ENCODE data around the gene BMPR1A. TPM values are rescaled to one million over a fixed set of nuclear protein-coding genes. Genes with fewer than 3 reads are reported as not detected.

The BMPR1A gene
- total RNA-seq, 1 experiment from 2014 or later: 42.6 TPM

GRCh38 chr10:86747796-86748581 lies 8.4 kb upstream of the BMPR1A start (continued):
- TF ChIP-seq ATF3 (IDR thresholded peaks at IDR 0.05): no peak
- TF ChIP-seq SP1 (IDR thresholded peaks at IDR 0.05; ENCODE audit: low read depth): no peak
- TF ChIP-seq RAD21 (IDR thresholded peaks at IDR 0.05; ENCODE audit: low read depth): no peak
- TF ChIP-seq ELF1 (IDR thresholded peaks at IDR 0.05; ENCODE audit: borderline replicate concordance, low read depth): no peak
- TF ChIP-seq EZH2 (IDR thresholded peaks at IDR 0.05): no peak
- no peak for TF ChIP-seq CEBPB (IDR thresholded peaks at IDR 0.05; ENCODE audit: low read depth)
- TF ChIP-seq POLR2A (IDR thresholded peaks at IDR 0.05; ENCODE audit: borderline replicate concordance, extremely low read depth, insufficient read depth, insufficient read length): no peak
- no peak for TF ChIP-seq JUND (IDR thresholded peaks at IDR 0.05)
- no peak for TF ChIP-seq FOSL1 (IDR thresholded peaks at IDR 0.05; ENCODE audit: low read depth)
- TF ChIP-seq, protein P1, sequence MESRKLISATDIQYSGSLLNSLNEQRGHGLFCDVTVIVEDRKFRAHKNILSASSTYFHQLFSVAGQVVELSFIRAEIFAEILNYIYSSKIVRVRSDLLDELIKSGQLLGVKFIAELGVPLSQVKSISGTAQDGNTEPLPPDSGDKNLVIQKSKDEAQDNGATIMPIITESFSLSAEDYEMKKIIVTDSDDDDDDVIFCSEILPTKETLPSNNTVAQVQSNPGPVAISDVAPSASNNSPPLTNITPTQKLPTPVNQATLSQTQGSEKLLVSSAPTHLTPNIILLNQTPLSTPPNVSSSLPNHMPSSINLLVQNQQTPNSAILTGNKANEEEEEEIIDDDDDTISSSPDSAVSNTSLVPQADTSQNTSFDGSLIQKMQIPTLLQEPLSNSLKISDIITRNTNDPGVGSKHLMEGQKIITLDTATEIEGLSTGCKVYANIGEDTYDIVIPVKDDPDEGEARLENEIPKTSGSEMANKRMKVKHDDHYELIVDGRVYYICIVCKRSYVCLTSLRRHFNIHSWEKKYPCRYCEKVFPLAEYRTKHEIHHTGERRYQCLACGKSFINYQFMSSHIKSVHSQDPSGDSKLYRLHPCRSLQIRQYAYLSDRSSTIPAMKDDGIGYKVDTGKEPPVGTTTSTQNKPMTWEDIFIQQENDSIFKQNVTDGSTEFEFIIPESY (IDR thresholded peaks at IDR 0.05; ENCODE audit: extremely low read depth, insufficient replicate concordance, low read length): no peak
- TF ChIP-seq SIN3A (IDR thresholded peaks at IDR 0.05; ENCODE audit: low read depth): no peak
- no peak for TF ChIP-seq SRF (IDR thresholded peaks at IDR 0.05; ENCODE audit: low read depth)
- TF ChIP-seq ZNF274 (IDR thresholded peaks at IDR 0.05; ENCODE audit: low read depth, low read length): no peak

DNA sequence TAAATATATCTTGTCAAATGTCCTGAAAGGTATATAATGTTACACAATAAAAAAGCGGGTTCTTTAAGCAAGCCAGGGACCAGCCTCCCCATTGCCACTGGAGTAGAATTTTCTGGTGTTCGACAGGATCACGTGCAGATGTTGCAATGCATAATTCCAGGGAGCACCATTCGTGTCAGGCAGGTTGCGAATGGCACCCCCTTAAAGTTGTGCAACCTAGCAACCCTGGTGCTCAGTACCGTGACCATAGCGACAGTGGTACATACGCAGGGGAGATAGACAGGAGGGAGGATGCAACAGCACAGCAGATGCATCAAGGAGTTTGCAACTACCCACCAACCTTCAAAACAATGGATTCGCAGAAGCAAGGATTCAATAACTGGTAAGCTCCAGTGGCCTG lies 6.6 kb upstream of the BMPR1A start:
- Histone ChIP-seq H3K79me2 (ENCODE audit: insufficient read depth, low read length) (peaks cover under 1% of the 10 kb centered on the region; the same call in 1 of the 2 replicates), H3K4me1 (ENCODE audit: control insufficient read depth in 1 of 2, insufficient read depth in 2 of 2, low read length in 2 of 2) (peaks cover 4 to 6% of the 10 kb centered on the region in 2 experiments; a peak in 3 of 4 replicates), H2AFZ (ENCODE audit: low read depth, low read length, poor library complexity, severe bottlenecking) (no peak overlapping the region), H3K4me2 (ENCODE audit: low read length) (no peak overlapping the region), H3K27ac (ENCODE audit: low read depth, low read length) (no peak overlapping the region), H3K9ac (ENCODE audit: low read length) (no peak overlapping the region), H4K20me1 (ENCODE audit: insufficient read depth) (no peaks in the 10 kb centered on the region), H3K9me2 (ENCODE audit: insufficient read depth) (no peaks in the 10 kb centered on the region), H3K27me3 (ENCODE audit: insufficient read depth, low read length) (no peaks in the 10 kb centered on the region), H3K4me3 (replicated peaks in 1 of 2; ENCODE audit: low read depth in 1 of 2, low read length in 2 of 2) (no peak overlapping the region), H3K9me3 (ENCODE audit: control insufficient read depth in 1 of 2, insufficient read depth in 1 of 2, low read depth in 1 of 2, low read length in 2 of 2) (no peaks in the 10 kb centered on the region), H3K36me3 (ENCODE audit: control insufficient read depth in 1 of 2, insufficient read depth in 2 of 2, low read length in 2 of 2) (no peaks in the 10 kb centered on the region)
- intact Hi-C loops (cut with micrococcal nuclease): no loop called here
- no peak for ATAC-seq
- POLR2A ChIA-PET: no interaction called here
- CTCF ChIA-PET: no interaction called here
- no TSS peak for BruUV-seq (replicated peaks)
- RAD21 ChIA-PET (ENCODE audit: low non-redundant PET in 1 of 2, low total read pairs in 2 of 2, uncharacterized antibody in 2 of 2, unreplicated experiment in 2 of 2): no interaction called here
- no peak for DNase-seq (ENCODE audit: low read depth, low spot score)
- TF ChIP-seq MAX (IDR thresholded peaks at IDR 0.05): no peak
- TF ChIP-seq POLR2AphosphoS5 (IDR thresholded peaks at IDR 0.05; ENCODE audit: low read depth, low read length): no peak
- no peak for TF ChIP-seq EGR1 (IDR thresholded peaks at IDR 0.05; ENCODE audit: low read depth)
- TF ChIP-seq, protein P2, sequence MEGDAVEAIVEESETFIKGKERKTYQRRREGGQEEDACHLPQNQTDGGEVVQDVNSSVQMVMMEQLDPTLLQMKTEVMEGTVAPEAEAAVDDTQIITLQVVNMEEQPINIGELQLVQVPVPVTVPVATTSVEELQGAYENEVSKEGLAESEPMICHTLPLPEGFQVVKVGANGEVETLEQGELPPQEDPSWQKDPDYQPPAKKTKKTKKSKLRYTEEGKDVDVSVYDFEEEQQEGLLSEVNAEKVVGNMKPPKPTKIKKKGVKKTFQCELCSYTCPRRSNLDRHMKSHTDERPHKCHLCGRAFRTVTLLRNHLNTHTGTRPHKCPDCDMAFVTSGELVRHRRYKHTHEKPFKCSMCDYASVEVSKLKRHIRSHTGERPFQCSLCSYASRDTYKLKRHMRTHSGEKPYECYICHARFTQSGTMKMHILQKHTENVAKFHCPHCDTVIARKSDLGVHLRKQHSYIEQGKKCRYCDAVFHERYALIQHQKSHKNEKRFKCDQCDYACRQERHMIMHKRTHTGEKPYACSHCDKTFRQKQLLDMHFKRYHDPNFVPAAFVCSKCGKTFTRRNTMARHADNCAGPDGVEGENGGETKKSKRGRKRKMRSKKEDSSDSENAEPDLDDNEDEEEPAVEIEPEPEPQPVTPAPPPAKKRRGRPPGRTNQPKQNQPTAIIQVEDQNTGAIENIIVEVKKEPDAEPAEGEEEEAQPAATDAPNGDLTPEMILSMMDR (IDR thresholded peaks at IDR 0.05 in 2 of 3, conservative IDR thresholded peaks at IDR 0.05 in 1 of 3; ENCODE audit: borderline replicate concordance in 1 of 3, insufficient read depth in 1 of 3, low read depth in 2 of 3, low read length in 2 of 3): no peak
- TF ChIP-seq JUND (IDR thresholded peaks at IDR 0.05): no peak
- TF ChIP-seq, protein P1 (IDR thresholded peaks at IDR 0.05; ENCODE audit: extremely low read depth, insufficient replicate concordance, low read length): no peak
